HepG2 (cell line): ENCODE measurements around the gene TMEM232. TPM values are rescaled to one million over a fixed set of nuclear protein-coding genes. Genes with fewer than 3 reads are reported as not detected.

Source experiments
- ATAC-seq: fragments of 200-7000 bp; cut with Tn5 transposase; 3 replicates; pipeline ENCODE4 v1.9.1; 2020; ENCODE audit warnings: mild to moderate bottlenecking, moderate library complexity
- Bru-seq: library from RNA; stranded (reverse); fragments of 400-500 nt; gene quantifications from one replicate; lab custom pipeline; 2021; lab: Mats Ljungman, UMichigan
- BruChase-seq, 2 experiments: library from RNA; stranded (reverse); fragments of 400-500 nt; gene quantifications; one replicate each; lab custom pipeline; 2021; lab: Mats Ljungman, UMichigan
- BruUV-seq: library from RNA; stranded (reverse); fragments of 400-500 nt; replicated peaks from 2 replicates; lab custom pipeline; 2021; lab: Mats Ljungman, UMichigan
- CTCF ChIA-PET: fragments of 300-600 bp; formaldehyde crosslinking; extraction: SDS; loops from one replicate; lab custom pipeline; 2021; ENCODE audit warnings: low total read pairs, inconsistent platforms, low intra/inter-chr PET ratio; lab: Yijun Ruan, JAX
- POLR2A ChIA-PET: fragments of 350-600 bp; sonication (Branson Sonifier 250); formaldehyde crosslinking; loops from one replicate; lab custom pipeline; 2020; ENCODE audit warnings: antibody characterized with exemption, inconsistent platforms; lab: Yijun Ruan, JAX
- DNase-seq: peaks from one replicate; pipeline ENCODE4 v3.0.0-alpha.2; 2015; ENCODE audit warnings: low spot score
- FAIRE-seq: peaks from 3 replicates; lab custom pipeline; 2011; peaks lifted over from hg19 to GRCh38; lab: Jason Lieb, UNC
- H2AFZ ChIP-seq: one replicate; pipeline ENCODE4 v1.6.1; 2011; ENCODE audit warnings: low read length, inconsistent platforms
- H3K27ac ChIP-seq: fragments of 300-600 bp; 3 replicates; pipeline ENCODE4 v1.8.0; 2011; ENCODE audit warnings: mixed run types, mild to moderate bottlenecking, mixed read lengths, low read length, inconsistent platforms; ENCODE audit not compliant: insufficient read depth; ENCODE audit errors: extremely low read length
- H3K27me3 ChIP-seq, 2 experiments: fragments of 200-600 bp in 1 of 2; 2 replicates in 1 of 2; 3 replicates in 1 of 2; pipeline versions ENCODE4 v1.6.0 to v1.8.0; 2011; ENCODE audit warnings: low read length in 2 of 2, mild to moderate bottlenecking in 2 of 2, moderate library complexity in 2 of 2, inconsistent platforms in 1 of 2; ENCODE audit not compliant: insufficient read depth in 2 of 2, control insufficient read depth in 1 of 2
- H3K36me3 ChIP-seq, 2 experiments: fragments of 200-600 bp in 1 of 2; replicated peaks in 1 of 2; 2 replicates in 1 of 2; 3 replicates in 1 of 2; pipeline versions ENCODE4 v1.5.1 to v1.8.0; 2011; ENCODE audit warnings: low read length in 2 of 2, inconsistent platforms in 1 of 2; ENCODE audit not compliant: insufficient read depth in 2 of 2, control insufficient read depth in 1 of 2
- H3K4me1 ChIP-seq: 2 replicates; pipeline ENCODE4 v1.5.1; 2012; ENCODE audit warnings: low read length, inconsistent platforms; ENCODE audit not compliant: insufficient read depth
- H3K4me2 ChIP-seq: 2 replicates; pipeline ENCODE4 v1.6.0; 2011; ENCODE audit warnings: low read depth, low read length, inconsistent platforms
- H3K4me3 ChIP-seq, 3 experiments: fragments of 200-600 bp in 1 of 3; sonication (generic), shearing (Covaris generic) in 1 of 3; replicated peaks in 1 of 3; 2 replicates each; pipeline ENCODE4 v1.5.1; 2011 to 2016; ENCODE audit warnings: low read length in 3 of 3, inconsistent platforms in 2 of 3, low read depth in 2 of 3, mild to moderate bottlenecking in 2 of 3, control low read depth in 1 of 3, mixed read lengths in 1 of 3; ENCODE audit not compliant: insufficient read depth in 1 of 3
- H3K79me2 ChIP-seq: one replicate; pipeline ENCODE4 v1.6.1; 2011; ENCODE audit warnings: low read length, inconsistent platforms; ENCODE audit not compliant: insufficient read depth
- H3K9ac ChIP-seq: 2 replicates; pipeline ENCODE4 v1.6.0; 2011; ENCODE audit warnings: mild to moderate bottlenecking, low read depth, low read length, inconsistent platforms; ENCODE audit not compliant: insufficient read depth
- H3K9me3 ChIP-seq: 2 replicates; pipeline ENCODE4 v1.5.1; 2012; ENCODE audit warnings: mild to moderate bottlenecking, low read length
- H4K20me1 ChIP-seq: 2 replicates; pipeline ENCODE4 v1.6.0; 2011; ENCODE audit warnings: inconsistent platforms, mild to moderate bottlenecking, low read length, moderate library complexity; ENCODE audit not compliant: insufficient read depth
- ATF1 ChIP-seq: IDR thresholded peaks from 2 replicates; pipeline ENCODE4 v1.6.1; 2016; ENCODE audit warnings: mild to moderate bottlenecking, control low read depth
- CREB1 ChIP-seq, 2 experiments: fragments of 450-650 bp in 1 of 2; IDR thresholded peaks; 2 replicates each; pipeline ENCODE4 v1.6.1; 2016 to 2017; ENCODE audit warnings: control low read depth in 1 of 2, mild to moderate bottlenecking in 1 of 2, missing compliant biosample characterization in 1 of 2, missing genetic modification characterization in 1 of 2
- GATAD1 ChIP-seq: IDR thresholded peaks from 2 replicates; pipeline ENCODE4 v1.6.1; 2016; ENCODE audit warnings: missing genetic modification reagents, missing compliant biosample characterization
- GZF1 ChIP-seq: sonication (generic); formaldehyde crosslinking; IDR thresholded peaks from 2 replicates; pipeline ENCODE4 v1.5.1; 2020; ENCODE audit warnings: mild to moderate bottlenecking, missing genetic modification reagents
- KAT8 ChIP-seq: IDR thresholded peaks from 2 replicates; pipeline ENCODE4 v1.6.1; 2016; ENCODE audit warnings: missing genetic modification reagents, missing compliant biosample characterization
- MEF2D ChIP-seq: sonication (generic); formaldehyde crosslinking; IDR thresholded peaks from 2 replicates; pipeline ENCODE4 v1.5.1; 2020; ENCODE audit warnings: mild to moderate bottlenecking, missing genetic modification reagents
- MXD4 ChIP-seq: IDR thresholded peaks from 2 replicates; pipeline ENCODE4 v1.6.1; 2016; ENCODE audit warnings: mild to moderate bottlenecking, missing biosample characterization, missing genetic modification reagents
- NFYB ChIP-seq: sonication (generic); formaldehyde crosslinking; IDR thresholded peaks from 2 replicates; pipeline ENCODE4 v1.4.0; 2020; ENCODE audit warnings: missing genetic modification reagents
- NFYC ChIP-seq: IDR thresholded peaks from 2 replicates; pipeline ENCODE4 v1.6.1; 2016; ENCODE audit warnings: missing genetic modification reagents, missing compliant biosample characterization
- RFX1 ChIP-seq: fragments of 450-650 bp; IDR thresholded peaks from 2 replicates; pipeline ENCODE4 v1.6.1; 2017
- RFX3 ChIP-seq: IDR thresholded peaks from 2 replicates; pipeline ENCODE4 v1.6.1; 2016; ENCODE audit warnings: missing biosample characterization, missing genetic modification reagents
- SAP130 ChIP-seq: IDR thresholded peaks from 2 replicates; pipeline ENCODE4 v1.6.1; 2016; ENCODE audit warnings: low read depth
- SIN3A ChIP-seq: IDR thresholded peaks from 2 replicates; pipeline ENCODE4 v1.6.1; 2011; ENCODE audit warnings: low read depth, mild to moderate bottlenecking, control low read depth, low read length, borderline replicate concordance
- SPEN ChIP-seq: sonication (generic); formaldehyde crosslinking; IDR thresholded peaks from 2 replicates; pipeline ENCODE4 v1.5.1; 2020; ENCODE audit warnings: low read depth, mild to moderate bottlenecking, missing genetic modification reagents
- SRSF9 ChIP-seq: fragments of 200-400 bp; formaldehyde crosslinking; IDR thresholded peaks from 2 replicates; pipeline ENCODE4 v1.6.1; 2018; ENCODE audit warnings: borderline replicate concordance, mild to moderate bottlenecking, low read depth, low read length; ENCODE audit not compliant: insufficient read depth, poor library complexity, severe bottlenecking
- ZMYM4 ChIP-seq: sonication (generic); formaldehyde crosslinking; IDR thresholded peaks from 2 replicates; pipeline ENCODE4 v1.8.1; 2023; ENCODE audit warnings: mild to moderate bottlenecking, missing genetic modification reagents
- WGBS: methylation state at CpG from one replicate; pipeline ENCODE4 v1.1.6; 2017; ENCODE audit warnings: low lambda C conversion rate; 5-methylcytosine and 5-hydroxymethylcytosine counted together
- in situ Hi-C: cut with HindIII; loops from 2 replicates; pipeline ENCODE4 v1.10.0; 2017; ENCODE audit warnings: low pct_unique_long_range_greater_than_20kb; ENCODE audit not compliant: extremely low pct_ligation_motif_present
- intact Hi-C: fragments of 100-400 bp; cut with micrococcal nuclease; formaldehyde crosslinking; loops from one replicate; pipeline ENCODE4 v1.10.0; 2022; ENCODE audit not compliant: unreplicated experiment
- long read RNA-seq, 2 experiments: library from RNA in 1 of 2; library from polyadenylated mRNA in 1 of 2; stranded (forward) in 1 of 2; unstranded in 1 of 2; transcript quantifications; one replicate each; pipeline ENCODE4 v2.0.0, GENCODE V29; 2019 to 2022
- polyA minus RNA-seq, 3 experiments: library from RNA; depleted of rRNA, polyadenylated mRNA; stranded (reverse); fragments of >200 nt; gene quantifications; 2 replicates each; pipeline ENCODE4 v1.2.3, GENCODE V29; 2011; ENCODE audit warnings: low replicate concordance in 1 of 3
- polyA plus RNA-seq, 8 experiments: library from polyadenylated mRNA; depleted of rRNA in 3 of 8; stranded (reverse) in 7 of 8; unstranded in 1 of 8; fragments of >200 nt; fragmentation: Illumina TruSeq in 4 of 8; extraction: Trizol in 4 of 8; gene quantifications; 2 replicates each; pipeline versions ENCODE4 v1.2.1 to v1.2.3, GENCODE V29; 2011 to 2016; ENCODE audit warnings: low read depth in 4 of 8, missing spikeins in 1 of 8, mixed read lengths in 1 of 8; ENCODE audit not compliant: insufficient read depth in 1 of 8
- total RNA-seq, 5 experiments: library from RNA; depleted of rRNA; stranded (reverse); fragments of >200 nt; fragmentation: Illumina TruSeq; extraction: Trizol; gene quantifications; 2 replicates each; pipeline ENCODE4 v1.2.3, GENCODE V29; 2016; ENCODE audit warnings: low read depth in 1 of 5
- TF ChIP-seq, protein P1 (sequence below), 2 experiments: sonication (generic) in 1 of 2; formaldehyde crosslinking in 1 of 2; IDR thresholded peaks; 2 replicates each; pipeline versions ENCODE4 v1.5.1 to v1.6.1; 2011 to 2020; ENCODE audit warnings: borderline replicate concordance in 1 of 2, low read depth in 1 of 2, low read length in 1 of 2, mild to moderate bottlenecking in 1 of 2, missing genetic modification reagents in 1 of 2, moderate library complexity in 1 of 2

TMEM232 gene
- total RNA-seq (2016; rRNA removed; fragmentation: Illumina TruSeq; extraction: Trizol) (0.27 and 0.71 TPM in 2 replicates), polyA plus RNA-seq (2011; rRNA removed) (0.12 and 0.29 TPM in 2 replicates), polyA minus RNA-seq (2011; rRNA and poly(A)+ RNA removed; ENCODE audit: low replicate concordance) (not detected in 2 replicates), Bru-seq, nascent RNA (percentile 19 among the genes with signal in this experiment), BruChase-seq, experiment 1, labeled RNA remaining after a 6-hour chase (percentile 18 among the genes with signal in this experiment), BruChase-seq, experiment 2, labeled RNA remaining after a 2-hour chase (percentile 25 among the genes with signal in this experiment)
- 0.51 and 0.53 TPM in 2 replicates for total RNA-seq (2016; cell fraction: cytosol; rRNA removed; fragmentation: Illumina TruSeq; extraction: Trizol; ENCODE audit: low read depth)
- 0.43 and 0.65 TPM in 2 replicates for total RNA-seq (2016; cell fraction: insoluble cytoplasmic fraction; rRNA removed; fragmentation: Illumina TruSeq; extraction: Trizol)
- total RNA-seq (2016; cell fraction: membrane; rRNA removed; fragmentation: Illumina TruSeq; extraction: Trizol) = 0.46 and 0.55 TPM in 2 replicates
- 2.3 and 2.9 TPM in 2 replicates for total RNA-seq (2016; cell fraction: nucleus; rRNA removed; fragmentation: Illumina TruSeq; extraction: Trizol)
- polyA plus RNA-seq (2011; cell fraction: cytosol; rRNA removed) = 0.07 TPM in 1 of 2 replicates, not detected in the other
- 0.21 and 0.38 TPM in 2 replicates for polyA plus RNA-seq (2011; cell fraction: nucleus; rRNA removed)
- polyA plus RNA-seq (2012) = 0.48 and 0.58 TPM in 2 replicates
- polyA plus RNA-seq (2016; cell fraction: cytosol; fragmentation: Illumina TruSeq; extraction: Trizol; ENCODE audit: low read depth) = 0.15 and 0.24 TPM in 2 replicates
- 0.38 and 0.55 TPM in 2 replicates for polyA plus RNA-seq (2016; cell fraction: insoluble cytoplasmic fraction; fragmentation: Illumina TruSeq; extraction: Trizol; ENCODE audit: low read depth)
- 0.60 TPM in 1 of 2 replicates, not detected in the other for polyA plus RNA-seq (2016; cell fraction: membrane; fragmentation: Illumina TruSeq; extraction: Trizol; ENCODE audit: low read depth)
- polyA plus RNA-seq (2016; cell fraction: nucleus; fragmentation: Illumina TruSeq; extraction: Trizol; ENCODE audit: insufficient read depth, low read depth) = 0.56 and 1.1 TPM in 2 replicates
- not detected in 2 replicates for polyA minus RNA-seq (2011; cell fraction: cytosol; rRNA and poly(A)+ RNA removed)
- 1.9 and 2.9 TPM in 2 replicates for polyA minus RNA-seq (2011; cell fraction: nucleus; rRNA and poly(A)+ RNA removed)
- long read RNA-seq, experiment 1, partial matches to known transcripts = 0 of 1 reads
- long read RNA-seq, experiment 1, other reads (novel, unspliced or antisense) = 1 of 1 reads
- long read RNA-seq, experiment 2, partial matches to known transcripts = 0 of 1 reads
- long read RNA-seq, experiment 2, other reads (novel, unspliced or antisense) = 1 of 1 reads

DNA sequence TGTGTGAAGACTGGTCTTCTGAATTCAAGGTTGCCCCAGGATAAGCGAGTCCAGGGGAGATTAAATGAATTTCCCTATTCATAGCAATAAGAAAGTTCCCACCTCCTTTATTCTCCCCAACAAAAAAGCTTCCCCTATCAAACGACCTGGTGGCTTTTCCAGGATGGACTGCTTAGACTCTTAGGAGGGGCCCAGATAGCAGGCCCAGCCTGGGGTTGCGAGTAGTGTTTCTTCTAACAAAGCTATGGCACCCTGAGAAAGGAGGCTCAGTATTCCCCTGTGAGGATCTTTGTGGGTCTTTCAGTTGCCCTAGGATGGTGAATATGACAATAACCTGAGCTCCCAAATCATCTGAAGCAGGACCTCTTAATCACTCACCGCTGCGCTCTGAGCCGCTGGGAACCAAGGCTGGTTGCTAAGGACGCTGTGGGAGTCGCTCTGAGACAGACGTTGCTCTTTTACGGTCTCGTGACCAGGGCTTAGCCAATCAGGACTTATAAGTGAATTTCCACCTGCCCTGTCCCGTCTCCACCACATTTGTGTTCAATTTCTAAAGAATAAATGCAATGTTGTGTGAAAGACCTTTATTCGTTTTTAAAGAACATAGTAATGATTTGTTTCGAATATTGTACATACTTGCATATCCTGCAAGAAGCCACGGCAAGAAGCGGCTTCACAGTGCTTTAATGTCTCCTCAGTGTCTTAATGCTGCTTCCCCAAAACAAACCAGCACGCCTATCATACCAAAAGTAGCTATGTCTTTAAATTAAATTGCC is at the start of gene TMEM232:
TMEM232 (minus strand) TSS at position 423 of the 776 bp plus-strand sequence. CDS start 59,319 bp downstream, outside the sequence.
- Histone ChIP-seq H3K27ac (no peak within 1 kb of the TSS), H3K9me3 (no peaks in the 10 kb centered on the region), H3K4me3 (peak within 1 kb of the TSS; percentile 29 to 48 (median 46); a peak in 5 of 6 replicates), H3K4me2 (peak within 1 kb of the TSS; percentile 66), H3K4me1 (0 out of 2 replicates have a peak, but pooled peaks cover 6% of the 10 kb centered on the region), H4K20me1 (no peaks in the 10 kb centered on the region), H3K79me2 (no peaks in the 10 kb centered on the region), H3K27me3 (no peaks in the 10 kb centered on the region), H2AFZ (peak within 1 kb of the TSS; percentile 61), H3K36me3 (no peaks in the 10 kb centered on the region), H3K9ac (no peak within 1 kb of the TSS)
- 56% methylated on average over 16 of the region's 17 CpGs for WGBS
- intact Hi-C loops (no loop called here), in situ Hi-C loops (no loop called here)
- ChIA-PET POLR2A (no interaction called here), CTCF (no interaction called here)
- no peak for FAIRE-seq
- no TSS peak for BruUV-seq
- ATAC-seq = peak; percentile 100
- DNase-seq = peak; percentile 68
- TF ChIP-seq NFYB (CRISPR knock-in tag) (peak; percentile 58), NFYC (CRISPR knock-in tag) (peak; percentile 81), SPEN (CRISPR knock-in tag) (no peak), KAT8 (CRISPR knock-in tag) (peak; percentile 24; the same call in 1 of the 2 replicates), MXD4 (CRISPR knock-in tag) (no peak), GZF1 (CRISPR knock-in tag) (no peak), SIN3A (0 out of 2 replicates have a peak, but pooled peaks have one; percentile 49), RFX3 (CRISPR knock-in tag) (peak; percentile 83), ATF1 (CRISPR knock-in tag) (peak; percentile 67; the same call in 1 of the 2 replicates), SRSF9 (no peak), RFX1 (peak; percentile 66), SAP130 (CRISPR knock-in tag) (peak; percentile 57), GATAD1 (CRISPR knock-in tag) (peak; percentile 22; the same call in 1 of the 2 replicates), ZMYM4 (CRISPR knock-in tag) (peak; percentile 34; the same call in 1 of the 2 replicates), CREB1 (IDR thresholded peaks at IDR 0.05) (no peak), CREB1 (CRISPR knock-in tag; IDR thresholded peaks at IDR 0.05) (peak; percentile 77), MEF2D (no peak)
- TF ChIP-seq, protein P1, sequence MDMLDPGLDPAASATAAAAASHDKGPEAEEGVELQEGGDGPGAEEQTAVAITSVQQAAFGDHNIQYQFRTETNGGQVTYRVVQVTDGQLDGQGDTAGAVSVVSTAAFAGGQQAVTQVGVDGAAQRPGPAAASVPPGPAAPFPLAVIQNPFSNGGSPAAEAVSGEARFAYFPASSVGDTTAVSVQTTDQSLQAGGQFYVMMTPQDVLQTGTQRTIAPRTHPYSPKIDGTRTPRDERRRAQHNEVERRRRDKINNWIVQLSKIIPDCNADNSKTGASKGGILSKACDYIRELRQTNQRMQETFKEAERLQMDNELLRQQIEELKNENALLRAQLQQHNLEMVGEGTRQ (IDR thresholded peaks at IDR 0.05; ENCODE audit: low read depth, low read length) = peak; percentile 74
- TF ChIP-seq, protein P1 (CRISPR knock-in tag; IDR thresholded peaks at IDR 0.05; ENCODE audit: borderline replicate concordance) = peak; percentile 78; the same call in 1 of the 2 replicates
